Right forelimb (tissue), 1 donor: ENCODE data around the gene BCR.

Experiments
- DNase-seq: peaks from one replicate; pipeline ENCODE4 v3.0.0-alpha.2; 2018

Gene BCR

GRCh38 chr22:23232094-23232905, 52.0 kb downstream of the BCR start:
- no peak for DNase-seq

- DNase-seq: no peak
These were observed 52.8 kb downstream of the BCR start for GRCh38 chr22:23233084-23233531.

- DNase-seq: peak; percentile 75
These were observed 53.6 kb downstream of the BCR start for GRCh38 chr22:23233752-23234408.

GRCh38 chr22:23234409-23235161, 54.3 kb downstream of the BCR start:
- no peak for DNase-seq

- DNase-seq: no peak
These were observed 55.1 kb downstream of the BCR start for GRCh38 chr22:23235425-23235824.

GRCh38 chr22:23236026-23236425, 55.7 kb downstream of the BCR start:
- no peak for DNase-seq

- DNase-seq: no peak
These were observed 56.3 kb downstream of the BCR start for GRCh38 chr22:23236440-23237184.

- DNase-seq: peak; percentile 89
These were observed 57.0 kb downstream of the BCR start for GRCh38 chr22:23237201-23237798.

GRCh38 chr22:23237841-23238240, 57.5 kb downstream of the BCR start:
- DNase-seq: no peak

- no peak for DNase-seq
These were observed 58.4 kb downstream of the BCR start for GRCh38 chr22:23238707-23239106.

- no peak for DNase-seq
These were observed 59.1 kb downstream of the BCR start for GRCh38 chr22:23239429-23239828.

- no peak for DNase-seq
These were observed 60.5 kb downstream of the BCR start for GRCh38 chr22:23240639-23241389.

- no peak for DNase-seq
These were observed 61.5 kb downstream of the BCR start for GRCh38 chr22:23241562-23242472.

GRCh38 chr22:23242473-23243001, 62.2 kb downstream of the BCR start:
- no peak for DNase-seq

GRCh38 chr22:23243006-23243573, 62.8 kb downstream of the BCR start:
- no peak for DNase-seq

GRCh38 chr22:23243859-23244689, 63.8 kb downstream of the BCR start:
- no peak for DNase-seq

- DNase-seq: no peak
These were observed 64.4 kb downstream of the BCR start for GRCh38 chr22:23244690-23245044.

- no peak for DNase-seq
These were observed 64.9 kb downstream of the BCR start for GRCh38 chr22:23245045-23245798.
